ENCODE results near the gene HAUS3.
"Not testable (repeated sequence)": the region's sequence is repeated elsewhere in the genome, so short reads cannot be mapped to it uniquely, and the experiment has no call there.

HAUS3 gene

GRCh38 chr4:2275546-2276251, 33.8 kb upstream of the HAUS3 start:
- no peak for DNase-seq

GRCh38 chr4:2275044-2275397, 33.1 kb upstream of the HAUS3 start:
- DNase-seq: not testable (repeated sequence)

- no peak for DNase-seq
Measured at GRCh38 chr4:2274320-2275043, 32.6 kb upstream of the HAUS3 start.

GRCh38 chr4:2273657-2274319, 31.9 kb upstream of the HAUS3 start:
- DNase-seq: no peak

- no peak for DNase-seq
Measured at GRCh38 chr4:2273221-2273620, 31.3 kb upstream of the HAUS3 start.

GRCh38 chr4:2272828-2273120, 30.9 kb upstream of the HAUS3 start:
- DNase-seq: no peak

- no peak for DNase-seq
Measured at GRCh38 chr4:2272026-2272827, 30.3 kb upstream of the HAUS3 start.

- no peak for DNase-seq
Measured at GRCh38 chr4:2271279-2272025, 29.5 kb upstream of the HAUS3 start.

- no peak for DNase-seq
Measured at GRCh38 chr4:2270341-2271165, 28.6 kb upstream of the HAUS3 start.

- no peak for DNase-seq
Measured at GRCh38 chr4:2269618-2270163, 27.8 kb upstream of the HAUS3 start.

- no peak for DNase-seq
Measured at GRCh38 chr4:2269206-2269531, 27.2 kb upstream of the HAUS3 start.

- DNase-seq: no peak
Measured at GRCh38 chr4:2268357-2269205, 26.7 kb upstream of the HAUS3 start.

GRCh38 chr4:2267841-2268240, 25.9 kb upstream of the HAUS3 start:
- DNase-seq: no peak

- DNase-seq: no peak
Measured at GRCh38 chr4:2267320-2267811, 25.4 kb upstream of the HAUS3 start.

- DNase-seq: no peak
Measured at GRCh38 chr4:2266821-2267220, 24.9 kb upstream of the HAUS3 start.

- no peak for DNase-seq
Measured at GRCh38 chr4:2266181-2266580, 24.3 kb upstream of the HAUS3 start.

GRCh38 chr4:2265113-2266110, 23.5 kb upstream of the HAUS3 start:
- DNase-seq: no peak

GRCh38 chr4:2264481-2265041, 22.6 kb upstream of the HAUS3 start:
- DNase-seq: no peak

GRCh38 chr4:2263926-2264321, 22.0 kb upstream of the HAUS3 start:
- DNase-seq: no peak
